DOHH2 (cell line): Measurements from ENCODE around the gene SPTBN2.

Experiments
- H3F3A ChIP-seq: fragments of 200-600 bp; sonication (generic), shearing (Covaris generic); 2 replicates; pipeline ENCODE4 v1.6.0; 2016; ENCODE audit warnings: antibody characterized with exemption, mild to moderate bottlenecking; ENCODE audit not compliant: control insufficient read depth, insufficient read depth
- H3K27ac ChIP-seq: fragments of 200-600 bp; sonication (generic); 2 replicates; pipeline ENCODE4 v1.5.1; 2014; ENCODE audit warnings: low read depth, mild to moderate bottlenecking, low read length, moderate library complexity
- H3K27me3 ChIP-seq: fragments of 200-600 bp; sonication (generic); 2 replicates; pipeline ENCODE4 v1.6.1; 2014; ENCODE audit warnings: mild to moderate bottlenecking, low read length, mixed read lengths; ENCODE audit not compliant: control insufficient read depth
- H3K36me3 ChIP-seq: fragments of 200-600 bp; sonication (generic); 2 replicates; pipeline ENCODE4 v1.6.1; 2014; ENCODE audit warnings: mild to moderate bottlenecking, low read length, moderate library complexity, mixed read lengths; ENCODE audit not compliant: control insufficient read depth
- H3K4me1 ChIP-seq: fragments of 200-600 bp; sonication (generic); 2 replicates; pipeline ENCODE4 v1.6.1; 2014; ENCODE audit warnings: mild to moderate bottlenecking, low read length, mixed read lengths; ENCODE audit not compliant: control insufficient read depth
- H3K4me2 ChIP-seq: fragments of 200-600 bp; sonication (generic); 2 replicates; pipeline ENCODE4 v1.6.0; 2014; ENCODE audit warnings: mild to moderate bottlenecking, low read length, moderate library complexity
- H3K4me3 ChIP-seq: fragments of 200-600 bp; sonication (generic); 2 replicates; pipeline ENCODE4 v1.5.1; 2014; ENCODE audit warnings: mild to moderate bottlenecking, low read length, mixed read lengths
- H3K79me2 ChIP-seq: fragments of 200-600 bp; sonication (generic); 2 replicates; pipeline ENCODE4 v1.6.1; 2014; ENCODE audit warnings: mild to moderate bottlenecking, low read length, mixed read lengths; ENCODE audit not compliant: control insufficient read depth
- H3K9me2 ChIP-seq: fragments of 200-600 bp; sonication (generic); replicated peaks from 2 replicates; pipeline ENCODE4 v1.6.1; 2014; ENCODE audit warnings: mild to moderate bottlenecking, low read length, mixed read lengths; ENCODE audit not compliant: control insufficient read depth
- H3K9me3 ChIP-seq: fragments of 200-600 bp; sonication (generic); 2 replicates; pipeline ENCODE4 v1.6.1; 2014; ENCODE audit warnings: antibody characterized with exemption, low read length, mixed read lengths; ENCODE audit not compliant: control insufficient read depth, insufficient read depth
- H4K20me1 ChIP-seq: fragments of 200-600 bp; sonication (generic); 2 replicates; pipeline ENCODE4 v1.6.0; 2014; ENCODE audit warnings: low read depth, mild to moderate bottlenecking, antibody characterized with exemption, low read length, moderate library complexity; ENCODE audit not compliant: control insufficient read depth, insufficient read depth
- EZH2phosphoT487 ChIP-seq: fragments of 200-600 bp; sonication (generic); IDR thresholded peaks from 2 replicates; pipeline ENCODE4 v1.6.1; 2017; ENCODE audit warnings: borderline replicate concordance, mild to moderate bottlenecking, antibody characterized with exemption, low read length, moderate library complexity, mixed read lengths
- TF ChIP-seq, protein P1 (sequence below): fragments of 200-600 bp; sonication (generic); IDR thresholded peaks from one replicate; pipeline ENCODE4 v1.5.1; 2014; ENCODE audit warnings: antibody characterized with exemption, mild to moderate bottlenecking, low read depth, low read length; ENCODE audit not compliant: poor library complexity, severe bottlenecking

SPTBN2 gene

DNA sequence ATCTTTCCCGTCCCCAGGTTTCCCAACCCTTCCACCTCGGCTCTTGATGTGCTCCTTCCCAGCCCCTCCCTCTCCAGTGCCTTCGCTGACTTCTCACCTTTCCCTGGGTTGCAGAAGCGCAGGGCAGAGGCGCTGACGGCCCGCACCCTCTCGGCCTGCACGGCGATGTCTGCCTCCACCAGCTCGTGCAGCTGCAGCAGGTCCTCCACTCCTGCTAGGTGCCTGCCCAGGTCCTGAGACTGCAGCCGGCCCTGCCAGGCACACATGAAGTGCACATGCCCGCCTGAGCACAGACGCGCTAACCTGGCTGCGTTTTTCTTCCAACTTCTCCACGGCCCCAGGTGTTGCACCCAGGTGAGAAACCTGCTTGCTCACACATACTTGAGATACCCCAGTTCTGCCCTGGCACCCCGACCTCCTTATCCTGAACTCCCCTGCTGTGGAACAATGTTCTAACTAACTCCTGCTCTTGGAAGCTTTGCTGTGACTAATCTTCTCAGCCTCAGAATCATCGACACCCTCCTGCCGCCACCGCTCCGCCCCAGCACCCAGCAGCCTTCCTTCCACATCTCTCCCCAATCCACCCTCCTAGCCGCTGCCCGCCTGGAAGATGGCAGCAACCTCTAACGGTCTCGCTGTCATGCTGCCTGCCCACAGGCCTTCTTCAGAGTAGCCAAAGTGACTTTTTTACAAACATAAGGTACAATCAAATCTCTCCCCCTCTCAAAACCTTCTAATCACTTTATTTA lies 23.3 kb downstream of the SPTBN2 start:
- H3F3A ChIP-seq = no peaks in the 10 kb centered on the region
- no peaks in the 10 kb centered on the region for H3K79me2 ChIP-seq
- no peaks in the 10 kb centered on the region for H3K4me1 ChIP-seq
- no peak overlapping the region for H3K4me3 ChIP-seq
- no peak for TF ChIP-seq EZH2phosphoT487
- TF ChIP-seq, protein P1, sequence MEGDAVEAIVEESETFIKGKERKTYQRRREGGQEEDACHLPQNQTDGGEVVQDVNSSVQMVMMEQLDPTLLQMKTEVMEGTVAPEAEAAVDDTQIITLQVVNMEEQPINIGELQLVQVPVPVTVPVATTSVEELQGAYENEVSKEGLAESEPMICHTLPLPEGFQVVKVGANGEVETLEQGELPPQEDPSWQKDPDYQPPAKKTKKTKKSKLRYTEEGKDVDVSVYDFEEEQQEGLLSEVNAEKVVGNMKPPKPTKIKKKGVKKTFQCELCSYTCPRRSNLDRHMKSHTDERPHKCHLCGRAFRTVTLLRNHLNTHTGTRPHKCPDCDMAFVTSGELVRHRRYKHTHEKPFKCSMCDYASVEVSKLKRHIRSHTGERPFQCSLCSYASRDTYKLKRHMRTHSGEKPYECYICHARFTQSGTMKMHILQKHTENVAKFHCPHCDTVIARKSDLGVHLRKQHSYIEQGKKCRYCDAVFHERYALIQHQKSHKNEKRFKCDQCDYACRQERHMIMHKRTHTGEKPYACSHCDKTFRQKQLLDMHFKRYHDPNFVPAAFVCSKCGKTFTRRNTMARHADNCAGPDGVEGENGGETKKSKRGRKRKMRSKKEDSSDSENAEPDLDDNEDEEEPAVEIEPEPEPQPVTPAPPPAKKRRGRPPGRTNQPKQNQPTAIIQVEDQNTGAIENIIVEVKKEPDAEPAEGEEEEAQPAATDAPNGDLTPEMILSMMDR = no peak
- no peaks in the 10 kb centered on the region for H4K20me1 ChIP-seq
- no peaks in the 10 kb centered on the region for H3K9me2 ChIP-seq
- peaks cover 56% of the 10 kb centered on the region for H3K36me3 ChIP-seq
- H3K27ac ChIP-seq = no peak overlapping the region
- H3K27me3 ChIP-seq = no peaks in the 10 kb centered on the region
- H3K9me3 ChIP-seq = no peaks in the 10 kb centered on the region
- H3K4me2 ChIP-seq = no peak overlapping the region

DNA sequence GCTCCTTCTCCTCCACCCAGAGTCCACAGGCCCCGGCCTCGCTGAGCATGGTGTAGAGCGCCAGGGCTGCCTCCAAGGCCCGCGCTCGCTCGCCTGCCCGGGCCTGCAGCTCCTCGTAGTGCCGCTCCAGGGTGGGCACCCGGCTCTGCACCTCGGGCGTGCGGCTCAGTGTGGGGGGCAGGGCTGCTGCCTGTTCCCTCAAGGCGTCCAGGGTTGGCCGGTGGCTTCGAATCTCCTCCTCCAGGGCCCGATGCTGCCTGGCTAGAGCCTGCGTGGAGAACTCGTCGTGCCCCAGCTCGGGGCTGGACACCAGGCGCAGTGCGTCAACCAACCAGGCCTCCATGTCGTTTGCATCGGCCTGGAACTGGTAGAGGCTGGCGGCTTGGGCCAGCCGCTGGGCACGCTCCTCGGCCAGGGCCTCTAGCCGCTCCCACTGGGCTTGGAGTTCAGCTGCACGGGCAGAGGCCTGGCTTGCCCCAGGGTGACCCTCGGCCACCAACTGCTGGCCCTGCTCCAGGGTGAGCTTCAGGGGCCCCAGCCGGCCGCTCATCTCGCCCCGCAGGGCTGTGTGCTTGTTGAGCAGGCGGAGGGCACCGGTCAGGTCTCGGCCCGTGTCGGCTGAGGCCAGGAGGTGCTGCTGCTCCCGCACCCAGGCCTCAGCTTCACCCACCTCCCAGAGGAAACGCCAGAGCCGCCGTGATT lies 24.2 kb downstream of the SPTBN2 start:
- H3K4me3 ChIP-seq = no peak overlapping the region
- H3K4me1 ChIP-seq = no peaks in the 10 kb centered on the region
- H3K9me2 ChIP-seq = no peaks in the 10 kb centered on the region
- TF ChIP-seq, protein P1 = no peak
- TF ChIP-seq EZH2phosphoT487 = no peak
- H3K4me2 ChIP-seq = no peak overlapping the region
- no peaks in the 10 kb centered on the region for H3K79me2 ChIP-seq
- no peak overlapping the region for H3K27ac ChIP-seq
- no peaks in the 10 kb centered on the region for H3K27me3 ChIP-seq
- H3K9me3 ChIP-seq = no peaks in the 10 kb centered on the region
- H4K20me1 ChIP-seq = no peaks in the 10 kb centered on the region
- H3K36me3 ChIP-seq = peaks cover 56% of the 10 kb centered on the region
- no peaks in the 10 kb centered on the region for H3F3A ChIP-seq

DNA sequence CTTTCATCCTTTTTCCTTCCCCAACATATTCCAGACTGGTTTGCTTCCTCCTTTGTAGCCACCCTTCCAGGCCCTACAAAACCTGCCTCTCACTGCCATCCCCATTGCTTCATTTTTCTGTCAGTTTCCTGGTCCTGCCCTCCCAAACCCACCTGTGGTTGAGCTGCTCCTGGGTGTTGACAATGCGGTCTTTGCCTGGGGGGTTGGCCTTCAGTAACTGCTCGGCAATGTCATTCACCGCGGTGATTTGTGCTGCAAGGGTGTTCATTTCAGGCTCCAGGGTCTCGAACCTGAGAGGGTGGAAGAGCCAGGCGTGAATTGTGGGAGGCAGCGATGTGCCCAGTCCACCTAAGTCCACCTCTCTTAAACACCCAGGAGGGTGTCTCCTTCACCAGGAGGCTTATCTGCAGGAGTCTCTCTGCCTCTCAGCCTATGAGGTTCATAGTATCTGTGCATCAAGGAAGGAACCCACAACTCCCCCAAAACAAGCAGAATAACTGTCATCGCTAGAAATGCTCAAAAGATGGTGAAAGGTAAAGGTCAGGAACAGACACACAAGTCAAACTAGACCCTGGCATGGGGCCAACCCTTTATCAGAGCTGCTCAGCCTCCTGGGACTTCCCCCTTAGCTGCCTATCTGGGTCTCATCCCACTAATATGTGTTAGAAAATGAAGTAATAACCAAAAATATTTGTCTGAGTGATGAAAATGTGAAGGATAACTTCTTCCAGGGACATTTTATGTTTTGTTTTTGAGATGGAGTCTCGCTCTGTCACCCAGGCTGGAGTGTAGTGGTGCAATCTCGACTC lies 27.4 kb downstream of the SPTBN2 start:
- H3K9me3 ChIP-seq = no peaks in the 10 kb centered on the region
- no peaks in the 10 kb centered on the region for H3F3A ChIP-seq
- H3K27ac ChIP-seq = no peak overlapping the region
- no peak overlapping the region for H3K4me2 ChIP-seq
- H3K79me2 ChIP-seq = no peaks in the 10 kb centered on the region
- TF ChIP-seq, protein P1 = no peak
- no peak for TF ChIP-seq EZH2phosphoT487
- H3K4me1 ChIP-seq = no peaks in the 10 kb centered on the region
- H3K4me3 ChIP-seq = no peak overlapping the region
- no peaks in the 10 kb centered on the region for H3K27me3 ChIP-seq
- H3K9me2 ChIP-seq = no peaks in the 10 kb centered on the region
- H4K20me1 ChIP-seq = no peaks in the 10 kb centered on the region
- H3K36me3 ChIP-seq = peaks cover 60% of the 10 kb centered on the region
